HG02840 (cell line): ENCODE measurements around the gene PTMA.

ENCODE experiments used
- ATAC-seq: cut with Tn5 transposase; IDR thresholded peaks from one replicate; pipeline ENCODE4 v1.9.1; 2021; ENCODE audit warnings: mild to moderate bottlenecking, moderate library complexity, moderate number of reproducible peaks; ENCODE audit not compliant: unreplicated experiment, low FRiP score

Gene PTMA

DNA sequence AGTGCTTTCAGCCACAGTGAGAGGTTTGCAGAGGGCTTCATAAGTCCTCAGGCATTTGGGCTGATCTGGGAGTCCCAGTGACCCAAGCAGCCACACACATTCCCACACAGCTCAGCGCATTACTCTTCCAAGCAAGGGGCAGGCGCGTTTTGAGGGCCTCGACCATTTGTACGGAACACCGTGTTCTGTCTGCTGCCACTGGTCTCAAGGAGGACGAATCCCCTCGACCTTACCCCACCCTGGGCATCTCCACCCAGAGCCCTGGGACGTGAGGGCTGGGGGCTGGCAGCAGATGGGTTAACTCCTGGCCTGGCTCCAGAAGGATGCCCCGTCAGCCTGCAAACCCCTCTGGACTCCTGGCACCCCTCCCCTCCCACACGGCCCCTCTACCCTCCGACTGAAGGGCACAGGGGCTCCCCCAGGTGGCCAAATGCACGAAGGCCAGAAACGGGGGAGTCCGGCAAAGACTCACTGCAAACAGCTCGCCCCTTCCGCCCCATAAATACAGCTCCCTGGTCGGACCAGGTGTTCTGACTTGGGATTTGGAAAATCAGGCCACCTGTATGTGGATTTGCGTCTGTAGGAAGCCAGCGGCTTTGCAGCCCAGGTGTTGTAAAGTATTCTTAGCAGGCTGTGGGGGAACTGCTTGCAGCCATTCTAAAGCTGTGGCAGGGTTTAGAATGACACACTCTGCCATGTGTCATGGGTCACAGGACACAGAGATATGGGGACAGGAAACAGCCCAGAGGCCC, 33.6 kb upstream of the PTMA start:
- ATAC-seq, result no peak

DNA sequence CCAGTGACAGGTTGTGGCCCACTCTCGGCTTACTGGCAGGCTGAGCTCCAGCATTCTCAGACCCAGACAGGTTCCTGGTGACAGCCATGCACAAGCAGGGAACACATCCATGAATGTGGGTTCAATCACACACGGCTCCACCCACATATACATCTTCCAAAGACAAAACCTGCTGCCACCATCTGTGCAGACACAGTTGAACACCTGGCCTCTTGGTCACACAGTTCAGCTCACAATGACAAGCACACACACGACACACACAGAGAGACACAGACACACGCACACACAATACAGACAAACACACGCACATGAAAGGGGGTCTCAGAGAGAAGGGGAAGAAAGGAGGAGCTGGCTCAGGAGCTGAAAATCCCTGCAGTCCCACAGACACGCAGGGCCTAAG, 32.1 kb upstream of the PTMA start:
- no peak for ATAC-seq

DNA sequence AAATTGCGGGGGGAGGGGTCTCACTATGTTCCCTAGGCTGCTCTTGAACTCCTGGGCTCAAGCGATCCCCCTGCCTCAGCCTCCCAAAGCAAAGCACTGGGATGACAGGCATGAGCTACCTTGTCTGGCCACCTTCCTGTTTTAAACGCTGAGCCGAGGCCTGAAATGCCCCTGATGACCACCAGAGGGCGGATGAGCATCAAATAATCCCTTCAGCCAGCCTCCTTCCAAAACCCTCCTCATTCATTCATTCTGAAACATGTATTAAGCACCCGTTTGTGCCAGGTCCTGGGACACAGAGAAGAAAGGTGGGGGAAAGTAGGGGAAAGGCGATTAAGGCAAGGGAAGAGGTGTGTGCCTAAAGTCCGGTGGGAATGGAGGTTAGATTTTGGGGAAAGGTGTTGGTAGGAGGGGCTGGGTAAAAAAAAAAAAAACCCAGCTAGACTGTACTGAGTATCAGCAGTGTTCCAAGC, 30.7 kb upstream of the PTMA start:
- ATAC-seq, result no peak

DNA sequence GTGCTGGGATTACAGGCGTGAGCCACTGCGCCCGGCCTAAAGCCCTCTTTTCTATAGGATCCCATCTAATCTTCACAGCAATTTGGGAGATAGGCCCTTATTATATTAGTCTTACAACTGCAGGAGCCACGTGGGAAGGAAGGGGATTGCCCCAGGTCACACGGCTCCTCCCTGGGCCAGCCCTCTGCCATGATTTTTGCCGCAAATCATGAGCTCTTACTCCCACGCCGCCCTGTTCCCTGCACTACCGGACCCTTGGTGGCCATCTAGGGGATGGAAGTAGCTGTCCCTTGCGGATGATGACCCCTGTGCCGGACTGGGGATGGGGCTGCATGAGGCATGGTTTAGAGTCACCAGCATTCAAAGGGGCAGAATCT, 28.4 kb upstream of the PTMA start:
- no peak for ATAC-seq

DNA sequence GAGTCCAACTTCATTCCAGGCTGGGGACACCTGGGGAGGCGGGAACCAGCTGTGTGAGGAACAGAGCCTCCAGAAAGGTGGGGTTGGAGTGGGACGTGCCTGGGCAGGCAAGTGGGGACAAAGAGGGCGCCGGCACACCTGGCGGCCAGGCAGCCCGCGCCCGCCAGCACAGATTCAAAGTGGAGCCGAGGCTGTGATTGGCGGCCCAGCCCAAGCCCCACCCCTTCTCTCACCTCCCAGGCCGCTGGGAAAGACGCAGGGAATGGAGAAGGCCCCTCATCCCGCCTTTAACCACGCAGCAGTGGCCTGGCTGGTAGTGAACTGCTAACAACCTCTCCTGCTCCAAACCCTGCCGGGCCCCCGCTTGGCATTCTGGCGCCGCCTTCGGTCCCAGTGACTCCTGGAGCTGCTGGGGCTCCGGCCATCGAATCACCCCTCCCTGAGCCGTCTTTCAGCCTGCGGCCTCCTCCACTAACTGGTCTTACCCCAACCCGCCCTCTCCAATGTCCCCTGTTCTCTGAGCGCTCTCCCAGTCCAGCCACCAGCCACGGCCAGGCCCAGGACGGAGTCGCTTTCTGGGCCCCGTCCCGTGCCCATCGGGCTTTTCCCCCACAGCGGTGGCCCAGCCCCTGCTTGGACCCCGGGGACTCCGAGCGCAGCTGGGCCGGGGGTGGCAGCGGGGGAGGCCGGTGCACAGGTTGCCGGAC, 27.9 kb upstream of the PTMA start:
- ATAC-seq, result peak; percentile 15

DNA sequence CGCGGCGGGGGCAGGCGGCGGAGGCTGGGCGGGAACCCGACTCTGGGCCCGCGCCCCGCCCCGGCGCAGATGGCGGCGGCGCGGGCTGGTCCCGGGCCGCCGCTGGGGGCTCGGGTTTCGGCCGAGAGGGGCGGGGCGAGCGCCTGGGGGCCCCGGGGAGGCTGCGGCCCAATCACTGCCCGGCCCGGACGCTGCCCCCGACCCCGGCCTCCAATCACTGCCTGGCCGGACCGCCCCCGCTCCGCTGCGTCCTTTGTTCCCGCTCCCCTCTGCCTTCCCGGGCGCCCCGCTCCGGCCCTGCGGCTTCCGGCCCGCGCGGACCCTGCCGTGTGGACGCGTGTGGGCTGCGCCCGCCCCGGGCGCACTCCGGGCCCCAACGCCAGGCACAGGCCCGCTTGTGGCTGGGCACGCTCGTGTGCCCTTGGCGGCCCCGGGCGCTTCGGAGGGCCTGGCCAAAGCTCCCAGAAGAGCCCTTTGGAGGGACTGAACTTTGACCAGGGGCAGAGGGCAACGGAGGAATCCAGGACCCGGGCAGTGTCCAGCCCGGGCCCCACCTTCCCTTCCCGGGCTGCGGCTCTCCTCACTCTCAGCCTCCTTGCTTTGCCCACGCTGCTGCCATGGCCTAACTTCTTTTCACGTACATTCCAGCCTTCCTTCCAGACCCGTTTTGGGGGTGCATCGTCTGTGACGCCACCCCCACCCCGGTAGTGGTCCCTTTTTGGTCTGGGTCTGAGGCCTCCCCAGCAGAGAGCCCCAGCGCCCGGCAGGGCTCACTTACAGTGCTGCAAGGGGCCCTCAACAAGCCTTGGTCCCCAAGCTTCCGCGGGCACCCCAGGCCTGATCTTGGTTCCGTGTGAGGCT, 27.1 kb upstream of the PTMA start:
- peak; percentile 58 for ATAC-seq

DNA sequence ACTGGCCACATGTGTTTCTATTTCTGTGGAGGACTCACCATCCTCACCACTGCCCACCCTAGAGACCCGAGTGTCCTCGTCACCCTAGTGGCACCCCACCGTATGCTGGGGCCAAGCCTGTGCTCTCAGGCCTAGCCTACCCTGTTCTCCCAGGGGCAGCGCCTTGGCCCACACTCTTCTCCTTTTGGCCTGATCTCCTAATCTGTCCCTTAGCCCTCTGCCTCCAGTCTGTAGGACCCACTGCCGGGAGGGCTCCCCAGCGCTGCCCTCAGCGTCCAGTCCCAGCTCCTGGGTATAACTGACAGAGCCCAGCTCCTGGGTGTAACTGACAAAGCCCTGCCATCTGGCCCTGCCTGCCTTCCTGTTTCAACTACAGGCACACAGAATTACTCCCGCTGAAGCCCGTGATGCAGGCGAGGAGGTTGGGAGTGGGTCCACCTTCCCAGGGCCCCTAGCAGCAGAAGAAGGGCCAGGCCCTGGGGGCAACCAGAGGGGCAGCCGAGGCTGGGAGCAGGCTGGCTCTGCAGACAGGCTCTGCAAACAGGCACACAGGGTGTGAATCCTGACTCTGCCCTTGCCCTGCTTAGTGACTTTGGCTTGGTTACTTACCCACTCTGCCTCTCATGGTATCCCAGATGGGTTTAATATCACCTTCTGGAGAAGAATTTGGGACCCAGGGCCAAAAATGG, 25.6 kb upstream of the PTMA start:
- ATAC-seq, result no peak

DNA sequence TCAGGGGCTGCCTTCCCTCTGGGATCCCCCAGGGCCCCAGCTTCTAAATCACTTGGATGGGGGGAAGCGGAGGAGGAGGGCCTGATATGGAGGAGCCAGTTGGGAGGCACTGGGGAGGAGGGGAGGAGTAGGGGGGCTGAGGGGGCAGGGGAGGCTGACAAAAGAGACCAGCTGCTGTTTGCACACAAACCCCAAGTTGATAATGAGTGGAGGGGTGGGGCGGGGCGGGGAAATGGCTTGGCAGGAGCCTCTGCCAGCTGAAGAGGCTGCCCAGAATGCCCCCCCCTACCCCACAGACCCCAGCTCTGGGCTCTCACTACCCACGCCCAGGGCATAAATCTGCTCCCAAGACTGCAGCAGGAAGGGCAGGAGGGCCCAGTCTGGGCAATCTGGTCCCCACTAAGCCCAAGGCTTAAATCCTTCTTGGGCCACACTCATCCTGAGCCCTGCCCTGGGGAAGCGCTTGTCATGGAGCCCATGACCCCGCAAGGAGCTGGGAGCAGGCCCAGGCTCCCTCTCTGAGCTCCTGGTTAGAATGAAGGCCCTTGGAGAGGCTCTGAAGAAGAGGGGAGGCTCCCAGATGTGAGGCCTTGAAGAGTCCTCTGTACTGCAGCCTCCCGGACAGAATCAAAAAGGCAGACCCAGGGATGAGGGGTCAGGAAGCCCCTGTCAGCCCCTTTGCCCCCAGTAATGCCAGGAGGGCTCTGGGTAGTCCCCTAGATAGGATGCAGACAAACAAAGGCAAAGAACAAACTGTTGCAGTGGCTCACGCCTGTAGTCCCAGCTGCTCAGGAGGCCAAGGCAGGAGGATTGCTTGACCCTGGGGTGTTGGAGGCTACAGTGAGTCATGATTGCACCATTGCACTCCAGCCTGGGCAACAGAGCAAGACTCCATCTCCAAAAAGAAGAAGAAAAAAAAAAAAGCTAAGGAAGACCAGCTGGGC, 24.8 kb upstream of the PTMA start:
- ATAC-seq, result no peak

DNA sequence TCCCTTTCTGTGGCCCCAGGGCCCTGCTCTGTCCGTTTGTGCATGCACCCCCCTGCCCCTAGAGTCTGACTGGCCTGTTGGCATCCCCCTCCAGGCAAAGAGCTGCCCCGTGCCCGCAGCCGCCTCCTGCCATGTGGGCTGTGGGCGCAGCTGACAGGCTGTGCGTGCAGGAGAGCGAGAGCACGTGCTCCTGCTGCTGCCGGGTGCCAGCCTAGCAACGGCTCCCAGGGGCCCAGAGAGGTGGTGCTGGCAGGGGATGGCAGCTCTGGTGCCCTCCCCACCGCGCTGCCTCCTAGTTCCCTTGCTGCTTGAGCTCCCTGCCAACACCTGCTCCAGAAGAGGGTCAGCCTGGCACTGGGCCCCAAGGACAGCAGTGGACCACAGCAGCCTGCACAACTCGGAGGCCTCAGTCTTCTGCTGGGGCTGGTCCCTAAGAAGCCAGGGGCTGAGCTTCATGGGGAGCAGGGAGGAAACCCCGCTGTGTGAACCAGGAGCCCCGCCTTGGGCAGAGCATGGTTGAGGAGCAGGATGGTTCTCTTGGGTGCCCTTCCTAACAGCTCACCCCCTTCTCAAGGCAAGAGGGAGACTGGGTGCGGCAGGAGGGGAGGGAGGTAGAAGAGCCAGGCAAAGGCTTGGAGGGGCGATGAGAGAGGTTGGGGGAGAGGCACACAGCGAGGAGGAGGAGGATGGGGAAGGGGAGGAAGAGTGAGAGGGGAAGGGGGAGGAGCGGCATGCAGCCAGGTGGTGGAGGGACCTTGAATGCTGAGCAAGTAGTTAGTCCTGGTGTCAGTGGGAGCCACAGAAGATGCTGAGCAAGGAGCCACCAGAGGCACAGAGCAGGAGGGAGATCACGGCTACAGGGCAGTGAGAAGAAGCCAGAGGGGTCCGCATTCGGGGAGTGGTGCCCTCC, 23.8 kb upstream of the PTMA start:
- no peak for ATAC-seq

DNA sequence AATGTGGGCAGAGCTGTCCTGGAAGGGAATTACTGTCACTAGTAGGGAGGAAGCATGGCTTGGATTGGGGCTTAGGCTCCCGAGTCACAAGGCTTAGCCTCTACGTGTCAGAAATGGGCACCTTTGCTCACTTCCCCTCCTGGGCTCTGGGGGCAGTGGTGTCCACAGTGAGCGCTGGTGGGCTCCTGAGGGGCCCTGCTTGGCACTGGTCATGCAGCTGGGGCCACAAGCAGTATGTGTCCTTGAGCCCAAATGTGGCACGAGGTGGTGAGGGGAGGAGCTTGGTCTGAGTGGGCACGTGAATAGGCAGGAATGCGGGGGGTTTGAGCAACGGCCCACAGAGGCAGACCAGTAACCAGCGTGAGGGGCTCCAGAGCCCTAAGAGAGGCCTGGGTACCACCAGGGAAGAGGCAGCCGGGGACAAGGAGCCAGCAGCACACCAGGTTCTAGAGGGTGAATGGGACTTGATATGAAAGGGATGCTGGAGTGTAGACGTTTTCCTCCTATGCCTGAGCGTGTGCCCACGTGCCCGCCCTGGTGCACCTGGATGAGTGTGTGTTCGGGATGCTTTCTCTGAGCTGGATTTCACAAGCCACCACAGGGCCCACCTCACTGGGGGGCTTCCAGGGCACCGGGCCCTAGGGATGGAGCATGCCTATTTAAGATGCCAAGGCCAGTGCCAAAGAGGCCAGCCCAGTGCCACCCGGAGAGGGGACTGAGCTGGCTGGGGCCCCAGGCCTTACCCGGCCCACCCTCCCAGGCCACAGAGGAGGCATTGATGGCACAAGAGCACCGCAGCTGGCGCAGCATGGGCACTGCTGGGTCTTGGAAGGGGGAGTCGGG, 22.8 kb upstream of the PTMA start:
- ATAC-seq, result no peak

DNA sequence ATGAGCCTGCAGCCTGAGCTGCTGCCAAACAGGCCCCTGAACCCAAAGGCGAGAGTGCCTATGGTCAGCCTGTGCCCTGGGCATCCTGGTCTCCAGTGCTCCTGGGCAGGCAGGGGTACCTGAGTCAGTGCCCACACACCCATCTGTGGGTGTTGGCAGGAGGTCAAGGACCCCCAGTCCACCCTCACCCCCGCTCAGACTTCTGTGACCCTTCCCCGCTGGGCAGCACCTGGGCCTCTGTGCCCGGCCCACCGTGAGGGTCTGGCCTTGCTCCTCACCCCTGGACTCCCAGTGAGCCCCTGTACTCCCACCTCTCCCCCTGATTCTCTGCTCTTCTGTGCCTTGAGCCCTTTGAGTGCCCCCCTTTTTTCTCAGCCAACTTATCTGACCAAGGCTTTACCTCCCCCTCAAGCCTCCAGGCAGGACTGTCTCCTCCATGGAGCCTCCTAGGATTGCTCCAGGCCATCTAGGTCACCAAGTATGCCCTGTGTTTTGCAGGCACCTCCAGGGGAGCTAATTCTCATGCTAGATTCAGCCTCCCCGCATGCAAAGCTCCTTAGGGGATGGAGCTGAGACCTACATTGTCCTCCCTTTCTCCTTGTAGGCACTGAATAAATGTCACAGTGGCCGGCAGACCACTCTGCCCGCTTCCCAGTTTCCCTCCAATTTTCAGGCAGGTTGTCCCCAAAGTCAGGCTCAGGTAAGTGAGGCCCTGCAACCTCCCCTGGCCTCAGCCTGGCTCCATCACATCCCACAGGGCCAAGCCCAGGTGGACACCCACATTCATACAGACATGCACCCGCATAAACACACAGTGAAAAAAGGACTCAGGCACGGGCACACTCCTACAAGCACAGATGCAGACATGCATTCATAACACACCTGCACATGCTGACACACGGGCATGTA, 21.9 kb upstream of the PTMA start:
- ATAC-seq, result no peak

DNA sequence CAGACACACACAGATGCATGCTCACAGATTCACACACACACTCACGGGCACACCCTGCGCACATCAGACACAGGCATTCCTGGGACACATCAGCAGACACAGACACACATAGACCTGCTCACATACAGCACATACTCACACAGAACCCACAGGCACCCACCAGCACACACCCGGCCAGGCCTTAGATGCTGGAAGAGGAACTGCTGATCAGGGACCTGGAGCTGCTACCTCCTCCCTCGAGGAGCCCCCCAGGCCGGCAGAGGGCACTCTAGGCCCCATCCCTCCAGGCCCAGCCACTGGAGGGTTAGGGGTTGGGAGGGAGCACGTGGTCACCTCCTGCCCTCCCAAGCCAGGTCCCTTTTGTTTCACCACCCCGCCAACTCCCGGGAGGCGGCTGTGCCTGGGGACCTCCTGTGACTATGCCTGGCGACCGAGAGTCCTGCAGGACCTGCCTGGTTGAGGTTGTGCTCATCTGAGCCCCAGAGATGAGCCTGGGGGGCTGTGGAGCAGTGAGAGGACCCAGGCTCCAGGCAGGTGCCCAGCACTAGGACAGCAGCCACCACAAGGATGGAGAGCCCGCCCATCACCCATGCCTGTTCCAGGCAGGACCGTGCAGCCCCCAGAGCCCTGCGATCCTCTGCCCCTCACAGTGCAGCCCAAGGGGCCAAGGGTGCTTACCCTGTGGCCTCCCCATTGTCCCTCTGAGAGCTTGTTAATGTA, 21.0 kb upstream of the PTMA start:
- no peak for ATAC-seq

DNA sequence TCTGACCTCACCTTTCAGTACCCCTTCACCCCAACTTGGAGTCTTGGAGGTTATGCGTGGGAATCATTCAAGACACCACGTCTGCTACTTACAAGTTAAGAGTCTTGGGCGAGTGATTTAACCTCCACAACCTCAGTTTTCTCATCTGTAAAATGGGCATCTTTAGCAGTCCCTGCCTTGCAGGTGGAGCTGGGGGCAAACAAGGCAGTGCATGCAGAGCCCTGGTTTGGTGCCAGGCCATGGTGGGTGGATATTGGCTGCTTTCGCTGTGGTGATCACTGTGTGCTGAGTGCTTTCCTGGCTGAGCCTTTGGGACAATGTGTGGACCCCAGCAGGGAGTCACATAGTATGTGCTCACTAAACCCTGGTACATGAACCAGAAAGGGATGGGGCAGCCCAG, 20.4 kb upstream of the PTMA start:
- ATAC-seq, result no peak

DNA sequence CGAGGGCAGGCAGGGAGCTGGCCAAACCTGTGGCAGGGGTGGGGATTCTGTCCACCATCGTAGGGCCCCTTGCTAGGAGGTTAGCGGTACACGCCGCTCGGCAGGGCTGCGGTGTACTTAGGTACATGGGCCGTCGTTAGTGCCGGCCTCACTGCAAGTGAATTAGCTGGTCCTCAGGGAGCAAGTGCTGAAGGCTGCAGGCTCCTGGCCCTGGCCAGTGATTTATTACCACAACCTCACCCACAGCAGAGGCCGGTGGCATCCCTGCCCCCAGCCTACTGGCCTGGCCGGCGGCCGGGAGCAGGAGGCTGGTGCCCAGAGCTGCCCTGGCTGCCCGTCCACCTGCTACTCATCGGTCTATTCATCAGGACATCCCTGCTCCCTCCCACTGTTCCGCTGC, 19.6 kb upstream of the PTMA start:
- no peak for ATAC-seq

DNA sequence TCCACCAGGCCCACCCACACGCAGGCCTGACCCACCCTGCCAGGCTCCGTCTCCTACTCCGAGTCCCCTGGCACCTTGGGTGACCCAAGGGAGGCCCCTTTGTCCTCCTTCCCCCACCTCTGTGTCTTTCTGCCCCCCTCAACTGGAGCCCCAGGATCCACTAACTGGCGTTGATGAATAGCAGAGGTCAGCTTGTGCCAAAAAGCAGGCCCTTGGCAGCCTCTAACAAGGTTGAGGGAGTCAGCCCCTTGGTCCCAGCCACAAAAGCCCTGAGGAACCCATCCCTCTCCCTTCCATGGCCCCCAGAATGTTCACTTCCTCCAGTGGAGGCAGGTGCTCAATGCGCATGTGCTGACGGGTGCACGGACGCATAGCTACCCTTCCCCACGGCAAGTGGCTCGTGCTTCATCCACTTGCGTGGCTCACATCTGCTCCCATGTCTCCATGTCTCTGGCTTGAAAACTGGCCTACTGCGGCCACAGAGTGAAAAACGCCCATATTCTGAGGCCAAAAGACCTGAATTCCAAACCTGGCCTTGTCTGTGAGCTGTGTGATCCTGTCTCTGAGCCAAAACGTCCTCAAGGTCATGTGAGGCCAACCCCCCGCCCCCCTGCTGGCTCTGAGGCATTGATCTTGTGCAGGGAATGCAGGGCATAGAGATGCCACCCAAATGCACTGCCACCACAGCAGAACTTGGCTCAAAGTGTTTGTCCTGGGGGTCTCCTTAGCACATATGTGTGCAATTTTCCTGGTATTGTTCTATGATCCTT, 19.0 kb upstream of the PTMA start:
- ATAC-seq, result no peak
